K562 (cell line): ENCODE results near the gene NCAPD2. TPM values are rescaled to one million over a fixed set of nuclear protein-coding genes. Genes with fewer than 3 reads are reported as not detected.
A peak's percentile ranks its signal among the peaks of the same experiment; 100 is the strongest.

Experiments
- ATAC-seq: fragments of 200-7000 bp; cut with Tn5 transposase; 3 replicates; pipeline ENCODE4 v1.9.1; 2020; ENCODE audit warnings: moderate library complexity
- BruUV-seq: library from RNA; stranded (reverse); fragments of 400-500 nt; replicated peaks from 2 replicates; lab custom pipeline; 2021; lab: Mats Ljungman, UMichigan
- CTCF ChIA-PET: fragments of 300-600 bp; formaldehyde crosslinking; extraction: SDS; loops from one replicate; lab custom pipeline; 2021; ENCODE audit warnings: low intra/inter-chr PET ratio; lab: Yijun Ruan, JAX
- POLR2A ChIA-PET: fragments of 300-600, 350-650 bp; sonication (Branson Sonifier 250); formaldehyde crosslinking; extraction: SDS; loops from one replicate; lab custom pipeline; 2021; ENCODE audit warnings: antibody characterized with exemption, inconsistent platforms; lab: Yijun Ruan, JAX
- DNase-seq, 4 experiments: peaks; one replicate each; pipeline versions ENCODE4 v3.0.0 to v3.0.0-alpha.2; 2011 to 2018; ENCODE audit warnings: low spot score in 3 of 4, mixed read lengths in 3 of 4; ENCODE audit errors: extremely low read depth in 1 of 4
- FAIRE-seq: peaks from 2 replicates; lab custom pipeline; 2011; peaks lifted over from hg19 to GRCh38; lab: Jason Lieb, UNC
- H2AFZ ChIP-seq: 2 replicates; pipeline ENCODE4 v1.6.0; 2011; ENCODE audit warnings: low read depth, low read length, control low read depth, inconsistent platforms
- H3K27ac ChIP-seq: fragments of 200-600 bp; 3 replicates; pipeline ENCODE4 v1.8.0; 2011; ENCODE audit warnings: low read depth, mild to moderate bottlenecking, control low read depth, inconsistent platforms, low read length, moderate library complexity, mixed read lengths; ENCODE audit errors: extremely low read depth
- H3K27me3 ChIP-seq, 2 experiments: fragments of 300-600 bp in 1 of 2; 2 replicates in 1 of 2; 3 replicates in 1 of 2; pipeline versions ENCODE4 v1.6.0 to v1.8.0; 2011; ENCODE audit warnings: inconsistent platforms in 2 of 2, low read length in 2 of 2, mild to moderate bottlenecking in 1 of 2, mixed read lengths in 1 of 2, moderate library complexity in 1 of 2; ENCODE audit not compliant: control insufficient read depth in 2 of 2, insufficient read depth in 2 of 2
- H3K36me3 ChIP-seq: fragments of 300-600 bp; 3 replicates; pipeline ENCODE4 v1.8.0; 2011; ENCODE audit warnings: mild to moderate bottlenecking, low read length, inconsistent platforms; ENCODE audit not compliant: control insufficient read depth, insufficient read depth
- H3K4me1 ChIP-seq, 2 experiments: fragments of 200-600 bp in 1 of 2; replicated peaks in 1 of 2; 2 replicates in 1 of 2; 3 replicates in 1 of 2; pipeline versions ENCODE4 v1.5.1 to v1.8.0; 2011; ENCODE audit warnings: inconsistent platforms in 2 of 2, low read length in 2 of 2, mild to moderate bottlenecking in 1 of 2, mixed read lengths in 1 of 2, moderate library complexity in 1 of 2; ENCODE audit not compliant: control insufficient read depth in 2 of 2, insufficient read depth in 2 of 2
- H3K4me2 ChIP-seq: 2 replicates; pipeline ENCODE4 v1.6.1; 2011; ENCODE audit warnings: low read length, control low read depth, inconsistent platforms, mixed read lengths; ENCODE audit not compliant: insufficient read depth
- H3K4me3 ChIP-seq: fragments of 200-600 bp; sonication (generic), shearing (Covaris generic); 2 replicates; pipeline ENCODE4 v1.5.1; 2016; ENCODE audit warnings: control low read depth, inconsistent platforms
- H3K79me2 ChIP-seq: fragments of 200-600 bp; 3 replicates; pipeline ENCODE4 v1.8.0; 2011; ENCODE audit warnings: low read length, inconsistent platforms; ENCODE audit not compliant: control insufficient read depth, insufficient read depth
- H3K9ac ChIP-seq, 2 experiments: 2 replicates each; pipeline versions ENCODE4 v1.6.0 to v1.6.1; 2011; ENCODE audit warnings: low read depth in 2 of 2, low read length in 2 of 2, control low read depth in 1 of 2, inconsistent platforms in 1 of 2, mild to moderate bottlenecking in 1 of 2, mixed read lengths in 1 of 2; ENCODE audit not compliant: insufficient read depth in 1 of 2
- H3K9me1 ChIP-seq: one replicate; pipeline ENCODE4 v1.6.0; 2011; ENCODE audit warnings: inconsistent platforms, mild to moderate bottlenecking, low read length, moderate library complexity; ENCODE audit not compliant: control insufficient read depth, insufficient read depth
- H3K9me3 ChIP-seq: replicated peaks from 2 replicates; pipeline ENCODE4 v1.5.1; 2011; ENCODE audit warnings: low read depth, low read length, inconsistent platforms; ENCODE audit not compliant: control insufficient read depth, insufficient read depth
- H4K20me1 ChIP-seq: replicated peaks from 2 replicates; pipeline ENCODE4 v1.6.1; 2011; ENCODE audit warnings: low read length, inconsistent platforms, mixed read lengths; ENCODE audit not compliant: control insufficient read depth, insufficient read depth
- CHAMP1 ChIP-seq: fragments of 450-650 bp; IDR thresholded peaks from 2 replicates; pipeline ENCODE4 v1.6.1; 2016; ENCODE audit warnings: mild to moderate bottlenecking
- MAFG ChIP-seq: fragments of 450-650 bp; conservative IDR thresholded peaks from 2 replicates; pipeline ENCODE4 v1.6.1; 2016; ENCODE audit warnings: missing genetic modification characterization, missing compliant biosample characterization
- ZBTB40 ChIP-seq, 2 experiments: fragments of 450-650 bp in 1 of 2; sonication (generic) in 1 of 2; formaldehyde crosslinking in 1 of 2; IDR thresholded peaks; 2 replicates each; pipeline versions ENCODE4 v1.7.1 to v1.9.0; 2016 to 2022; ENCODE audit warnings: inconsistent platforms in 1 of 2, mild to moderate bottlenecking in 1 of 2, missing genetic modification reagents in 1 of 2
- ZC3H4 ChIP-seq: sonication (generic); formaldehyde crosslinking; IDR thresholded peaks from 2 replicates; pipeline ENCODE4 v1.9.0; 2021; ENCODE audit warnings: missing genetic modification reagents, borderline replicate concordance
- WGBS: fragments of 100-300 bp; shearing (Covaris generic); methylation state at CpG from one replicate; pipeline ENCODE4 v1.1.6; 2016; ENCODE audit warnings: low coverage, mixed read lengths; ENCODE audit not compliant: insufficient coverage; ENCODE audit errors: missing lambda C conversion rate; 5-methylcytosine and 5-hydroxymethylcytosine counted together
- in situ Hi-C: fragments of 300-500 bp; cut with MboI; formaldehyde crosslinking; loops from 4 replicates; pipeline ENCODE4 v1.15.0; 2018; ENCODE audit warnings: inconsistent platforms, mixed read lengths
- intact Hi-C: fragments of 100-400 bp; cut with micrococcal nuclease; formaldehyde crosslinking; loops from 2 replicates; pipeline ENCODE4 v1.14.2; 2022
- polyA plus RNA-seq, 8 experiments: library from polyadenylated mRNA; depleted of rRNA in 4 of 8; stranded (reverse) in 5 of 8; unstranded in 3 of 8; fragments of >200 nt; fragmentation: Nextera tagmentation in 2 of 8; fragmentation: Illumina TruSeq in 1 of 8; extraction: Ambion mirVana in 2 of 8; extraction: Trizol in 1 of 8; gene quantifications; 2 replicates each; pipeline versions ENCODE4 v1.2.1 to v1.2.3, GENCODE V29; 2011 to 2014; ENCODE audit warnings: inconsistent platforms in 1 of 8, missing spikeins in 1 of 8
- total RNA-seq, 7 experiments: library from RNA; depleted of rRNA in 6 of 7; stranded (reverse); fragments of >200 nt in 6 of 7; fragmentation: Illumina TruSeq in 2 of 7; extraction: Trizol in 2 of 7; gene quantifications; 2 replicates each; pipeline versions ENCODE4 v1.2.1 to v1.2.3, GENCODE V29; 2011 to 2021; ENCODE audit warnings: low replicate concordance in 1 of 7
- TF ChIP-seq, protein P1 (sequence below): fragments of 250-450 bp; sonication (Bioruptor Pico); IDR thresholded peaks from 2 replicates; pipeline ENCODE4 v1.8.0; 2021; ENCODE audit warnings: mild to moderate bottlenecking, moderate library complexity
- TF ChIP-seq, protein P2 (sequence below): fragments of 450-650 bp; formaldehyde crosslinking; IDR thresholded peaks from 2 replicates; pipeline ENCODE4 v1.4.0; 2020; ENCODE audit warnings: mild to moderate bottlenecking

NCAPD2 gene
- total and polyA plus RNA-seq, 9 of the 15 experiments (the other 6 are each of a cell fraction or from before 2014, with no cell fraction given) = 16.9 to 93.7 (median 68.3) TPM

DNA sequence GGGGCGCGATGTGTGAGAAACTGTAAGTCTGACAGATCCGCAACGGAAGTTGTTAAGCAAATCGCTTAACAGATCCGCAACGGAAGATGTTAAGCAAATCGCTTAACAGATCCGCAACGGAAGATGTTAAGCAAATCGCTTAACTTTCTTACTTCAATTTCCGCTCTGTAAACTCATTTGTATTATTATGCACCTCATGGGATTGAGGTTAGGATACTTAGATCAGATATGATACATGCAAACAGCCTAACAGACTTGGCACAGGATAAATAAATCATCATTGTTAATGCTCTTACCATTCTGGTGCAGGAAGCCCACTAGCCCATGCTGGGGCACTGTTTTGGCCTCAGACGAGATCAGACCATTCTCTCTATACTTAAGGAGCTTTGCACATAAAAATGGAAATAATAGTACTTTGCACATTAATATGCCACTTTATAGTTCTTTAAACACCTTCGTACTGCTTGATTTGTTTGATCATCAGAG lies 399 bp downstream of the NCAPD2 start:
- H3K9me1 ChIP-seq = no peaks in the 10 kb centered on the region
- H3K79me2 ChIP-seq = peaks cover 44% of the 10 kb centered on the region
- ATAC-seq (no peak), DNase-seq (no peak), FAIRE-seq (no peak)
- peaks cover 0 to 15% of the 10 kb centered on the region in 2 experiments; a peak in 3 of 5 replicates for H3K4me1 ChIP-seq
- H3K4me3 ChIP-seq = peak overlapping the region; percentile 50
- peak overlapping the region; percentile 83 to 87 for H3K9ac ChIP-seq
- BruUV-seq = TSS peak; percentile 79
- peak overlapping the region; percentile 88 for H2AFZ ChIP-seq
- in situ Hi-C loops (no loop called here), intact Hi-C loops (loop anchor here (2.0 kb wide), 1 partner anchor 40 kb away; the partner anchor contains the start of gene GAPDH)
- ChIA-PET CTCF (no interaction called here), POLR2A (interaction anchor here (1.0 kb wide), 1 partner anchor 187 kb away, joined by 3 read pairs; no protein-coding TSS in a partner anchor)
- peaks cover 49% of the 10 kb centered on the region for H3K36me3 ChIP-seq
- H3K9me3 ChIP-seq = no peaks in the 10 kb centered on the region
- peak overlapping the region; percentile 89 for H3K4me2 ChIP-seq
- WGBS = under 1% methylated on average over 14 of the region's 14 CpGs
- no peaks in the 10 kb centered on the region for H3K27me3 ChIP-seq
- H3K27ac ChIP-seq = peak overlapping the region; percentile 86
- H4K20me1 ChIP-seq = no peaks in the 10 kb centered on the region
- TF ChIP-seq ZC3H4 (no peak), ZBTB40 (IDR thresholded peaks at IDR 0.05) (0 out of 2 replicates have a peak, but pooled peaks have one; percentile 25), ZBTB40 (CRISPR knock-in tag; IDR thresholded peaks at IDR 0.05) (no peak), MAFG (no peak), CHAMP1 (no peak)
- TF ChIP-seq, protein P1, sequence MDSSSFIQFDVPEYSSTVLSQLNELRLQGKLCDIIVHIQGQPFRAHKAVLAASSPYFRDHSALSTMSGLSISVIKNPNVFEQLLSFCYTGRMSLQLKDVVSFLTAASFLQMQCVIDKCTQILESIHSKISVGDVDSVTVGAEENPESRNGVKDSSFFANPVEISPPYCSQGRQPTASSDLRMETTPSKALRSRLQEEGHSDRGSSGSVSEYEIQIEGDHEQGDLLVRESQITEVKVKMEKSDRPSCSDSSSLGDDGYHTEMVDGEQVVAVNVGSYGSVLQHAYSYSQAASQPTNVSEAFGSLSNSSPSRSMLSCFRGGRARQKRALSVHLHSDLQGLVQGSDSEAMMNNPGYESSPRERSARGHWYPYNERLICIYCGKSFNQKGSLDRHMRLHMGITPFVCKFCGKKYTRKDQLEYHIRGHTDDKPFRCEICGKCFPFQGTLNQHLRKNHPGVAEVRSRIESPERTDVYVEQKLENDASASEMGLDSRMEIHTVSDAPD (CRISPR knock-in tag) = no peak
- TF ChIP-seq, protein P2, sequence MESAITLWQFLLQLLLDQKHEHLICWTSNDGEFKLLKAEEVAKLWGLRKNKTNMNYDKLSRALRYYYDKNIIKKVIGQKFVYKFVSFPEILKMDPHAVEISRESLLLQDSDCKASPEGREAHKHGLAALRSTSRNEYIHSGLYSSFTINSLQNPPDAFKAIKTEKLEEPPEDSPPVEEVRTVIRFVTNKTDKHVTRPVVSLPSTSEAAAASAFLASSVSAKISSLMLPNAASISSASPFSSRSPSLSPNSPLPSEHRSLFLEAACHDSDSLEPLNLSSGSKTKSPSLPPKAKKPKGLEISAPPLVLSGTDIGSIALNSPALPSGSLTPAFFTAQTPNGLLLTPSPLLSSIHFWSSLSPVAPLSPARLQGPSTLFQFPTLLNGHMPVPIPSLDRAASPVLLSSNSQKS (CRISPR knock-in tag) = no peak
